ENCODE measurements around the gene CNOT11.

The CNOT11 gene

DNA sequence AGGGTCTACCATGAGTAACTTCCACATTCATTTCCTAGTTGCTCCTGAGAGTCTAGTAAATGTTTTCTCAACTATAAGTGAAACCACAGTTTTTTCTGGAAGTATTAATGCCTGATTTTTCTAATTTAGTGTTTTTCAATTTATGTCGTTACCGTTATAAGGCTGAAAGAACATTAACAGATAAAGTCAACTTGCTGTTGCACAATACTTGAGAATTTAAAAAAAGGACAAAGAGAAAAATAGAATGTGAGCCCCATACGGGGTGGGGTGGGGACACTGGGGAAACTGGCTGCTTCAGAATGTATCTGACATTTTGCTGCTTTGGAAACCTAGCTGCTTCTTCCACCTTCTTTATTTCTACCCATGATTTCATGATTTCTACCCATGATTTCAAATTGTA is 26.2 kb downstream of the CNOT11 start:
- Histone ChIP-seq H3K36me3 (ENCODE audit: low read depth) (peaks cover 93% of the 10 kb centered on the region), H3K9me3 (ENCODE audit: severe bottlenecking) (no peaks in the 10 kb centered on the region), H3K27me3 (ENCODE audit: insufficient read depth, poor library complexity, severe bottlenecking) (no peaks in the 10 kb centered on the region), H3K4me1 (ENCODE audit: insufficient read depth, poor library complexity, severe bottlenecking) (no peaks in the 10 kb centered on the region), H3K27ac (ENCODE audit: poor library complexity, severe bottlenecking) (no peak overlapping the region), H3K4me3 (ENCODE audit: severe bottlenecking) (no peak overlapping the region)
- DNase-seq (ENCODE audit: low spot score) (no peak), ATAC-seq (ENCODE audit: low read depth) (no peak)
- no peak for TF ChIP-seq CTCF (IDR thresholded peaks at IDR 0.05; ENCODE audit: poor library complexity, severe bottlenecking)

GRCh38 chr2:101281482-101281881 is 28.8 kb downstream of the CNOT11 start:
- no peak for DNase-seq (ENCODE audit: low spot score)
- Histone ChIP-seq H3K9me3 (ENCODE audit: severe bottlenecking) (no peaks in the 10 kb centered on the region), H3K4me3 (ENCODE audit: severe bottlenecking) (no peak overlapping the region), H3K27me3 (ENCODE audit: insufficient read depth, poor library complexity, severe bottlenecking) (no peaks in the 10 kb centered on the region), H3K27ac (ENCODE audit: poor library complexity, severe bottlenecking) (no peak overlapping the region), H3K36me3 (ENCODE audit: low read depth) (peaks cover 100% of the 10 kb centered on the region), H3K4me1 (ENCODE audit: insufficient read depth, poor library complexity, severe bottlenecking) (no peaks in the 10 kb centered on the region)
- ATAC-seq (ENCODE audit: low read depth), result no peak
- TF ChIP-seq CTCF (IDR thresholded peaks at IDR 0.05; ENCODE audit: poor library complexity, severe bottlenecking), result no peak

- TF ChIP-seq CTCF (IDR thresholded peaks at IDR 0.05; ENCODE audit: poor library complexity, severe bottlenecking), result no peak
- H3K36me3 ChIP-seq (ENCODE audit: low read depth), result peaks cover 99% of the 10 kb centered on the region
- no peak for ATAC-seq (ENCODE audit: low read depth)
These were observed 30.3 kb downstream of the CNOT11 start for GRCh38 chr2:101282980-101283379.

DNA sequence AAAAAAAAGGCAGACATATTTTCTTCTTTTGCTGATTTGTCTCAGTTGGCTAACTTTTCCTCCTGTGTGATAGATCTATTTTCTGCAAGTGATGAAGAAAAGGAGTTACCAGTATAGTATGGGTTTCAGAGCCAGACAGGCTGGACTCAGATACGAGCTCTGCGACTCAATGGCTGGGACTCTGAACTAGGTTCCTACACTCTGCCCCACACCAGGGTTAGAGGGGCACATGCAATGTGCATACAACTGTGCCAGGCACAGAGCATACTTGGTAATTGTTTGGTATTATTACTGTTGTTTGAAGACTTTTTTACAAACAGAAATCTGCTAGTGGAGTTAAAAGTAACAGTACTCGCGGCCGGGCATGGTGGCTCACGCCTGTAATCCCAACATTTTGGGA is 34.0 kb downstream of the CNOT11 start:
- H3K27ac ChIP-seq (ENCODE audit: poor library complexity, severe bottlenecking), result no peak overlapping the region

More at GRCh38 chr2:101282980-101283379, 30.3 kb downstream of the CNOT11 start:
- H3K9me3 ChIP-seq (ENCODE audit: severe bottlenecking), result no peaks in the 10 kb centered on the region
- DNase-seq (ENCODE audit: low spot score), result no peak
- H3K27me3 ChIP-seq (ENCODE audit: insufficient read depth, poor library complexity, severe bottlenecking), result no peaks in the 10 kb centered on the region
- H3K4me1 ChIP-seq (ENCODE audit: insufficient read depth, poor library complexity, severe bottlenecking), result no peaks in the 10 kb centered on the region
- H3K4me3 ChIP-seq (ENCODE audit: severe bottlenecking), result no peak overlapping the region
- H3K27ac ChIP-seq (ENCODE audit: poor library complexity, severe bottlenecking), result no peak overlapping the region

More for the DNA sequence above, 34.0 kb downstream of the CNOT11 start:
- H3K9me3 ChIP-seq (ENCODE audit: severe bottlenecking), result no peaks in the 10 kb centered on the region
- no peaks in the 10 kb centered on the region for H3K4me1 ChIP-seq (ENCODE audit: insufficient read depth, poor library complexity, severe bottlenecking)
- no peak for ATAC-seq (ENCODE audit: low read depth)
- peaks cover 99% of the 10 kb centered on the region for H3K36me3 ChIP-seq (ENCODE audit: low read depth)
- no peak for TF ChIP-seq CTCF (IDR thresholded peaks at IDR 0.05; ENCODE audit: poor library complexity, severe bottlenecking)
- DNase-seq (ENCODE audit: low spot score), result no peak
- H3K27me3 ChIP-seq (ENCODE audit: insufficient read depth, poor library complexity, severe bottlenecking), result no peaks in the 10 kb centered on the region
- H3K4me3 ChIP-seq (ENCODE audit: severe bottlenecking), result no peak overlapping the region

Measured in RWPE2 (cell line).